CD4-positive, alpha-beta T cell treated with Interleukin-6 for 4 hours (primary cell): Measurements from ENCODE around the gene FTSJ1.

Experiments used
- DNase-seq: peaks from one replicate; pipeline ENCODE4 v3.0.0-alpha.2; 2020; ENCODE audit warnings: mixed read lengths

Gene FTSJ1

GRCh38 chrX:48471504-48471903 lies 4.5 kb upstream of the FTSJ1 start:
- DNase-seq = no peak

- no peak for DNase-seq
Observed at GRCh38 chrX:48472225-48472624, 3.8 kb upstream of the FTSJ1 start.

GRCh38 chrX:48472851-48473703 lies 2.9 kb upstream of the FTSJ1 start:
- no peak for DNase-seq

GRCh38 chrX:48473704-48473990 lies 2.4 kb upstream of the FTSJ1 start:
- no peak for DNase-seq

- DNase-seq = peak; percentile 18
Observed at GRCh38 chrX:48474127-48474526, 1.9 kb upstream of the FTSJ1 start.

GRCh38 chrX:48474581-48474980 lies 1.4 kb upstream of the FTSJ1 start:
- no peak for DNase-seq

GRCh38 chrX:48475296-48475695 lies 703 bp upstream of the FTSJ1 start:
- DNase-seq = peak; percentile 30

GRCh38 chrX:48476919-48477318 lies 920 bp downstream of the FTSJ1 start:
- no peak for DNase-seq

GRCh38 chrX:48477960-48478755 lies 2.2 kb downstream of the FTSJ1 start:
- DNase-seq = no peak

GRCh38 chrX:48478806-48479205 lies 2.8 kb downstream of the FTSJ1 start:
- no peak for DNase-seq

GRCh38 chrX:48480142-48480541 lies 4.1 kb downstream of the FTSJ1 start:
- no peak for DNase-seq

GRCh38 chrX:48480583-48480982 lies 4.6 kb downstream of the FTSJ1 start:
- DNase-seq = no peak

GRCh38 chrX:48482526-48482925 lies 6.5 kb downstream of the FTSJ1 start:
- no peak for DNase-seq

GRCh38 chrX:48487362-48487798 lies 11.4 kb downstream of the FTSJ1 start:
- no peak for DNase-seq

GRCh38 chrX:48488034-48488433 lies 12.0 kb downstream of the FTSJ1 start:
- no peak for DNase-seq

GRCh38 chrX:48489296-48489695 lies 13.3 kb downstream of the FTSJ1 start:
- no peak for DNase-seq

- DNase-seq = no peak
Observed at GRCh38 chrX:48489892-48490291, 13.9 kb downstream of the FTSJ1 start.

- DNase-seq = no peak
Observed at GRCh38 chrX:48490661-48491060, 14.7 kb downstream of the FTSJ1 start.

GRCh38 chrX:48491809-48492208 lies 15.8 kb downstream of the FTSJ1 start:
- DNase-seq = no peak

GRCh38 chrX:48492293-48492910 lies 16.4 kb downstream of the FTSJ1 start:
- DNase-seq = no peak

- no peak for DNase-seq
Observed at GRCh38 chrX:48493890-48494364, 17.9 kb downstream of the FTSJ1 start.

- no peak for DNase-seq
Observed at GRCh38 chrX:48496660-48497059, 20.7 kb downstream of the FTSJ1 start.

GRCh38 chrX:48497871-48498270 lies 21.9 kb downstream of the FTSJ1 start:
- no peak for DNase-seq

GRCh38 chrX:48498374-48498809 lies 22.4 kb downstream of the FTSJ1 start:
- no peak for DNase-seq
